Astrocyte of the cerebellum (primary cell): ENCODE measurements around the gene NAA35.

Experiments used
- DNase-seq: peaks from one replicate; pipeline ENCODE4 v3.0.0-alpha.2; 2011; ENCODE audit warnings: low read depth
- H3K4me3 ChIP-seq: 2 replicates; pipeline ENCODE4 v1.5.1; 2011; ENCODE audit warnings: mild to moderate bottlenecking, low read depth, low read length, moderate library complexity
- CTCF ChIP-seq: IDR thresholded peaks from 2 replicates; pipeline ENCODE4 v1.5.1; 2012; ENCODE audit warnings: low read length, low read depth, moderate library complexity, mild to moderate bottlenecking; ENCODE audit errors: missing control alignments
- in situ Hi-C: cut with HindIII; loops from 2 replicates; pipeline ENCODE4 v1.10.0; 2017; ENCODE audit warnings: low sequenced_read_pairs

NAA35 gene

GRCh38 chr9:86042199-86042978 is 101.4 kb downstream of the NAA35 start:
- no peak for DNase-seq
- no peak overlapping the region for H3K4me3 ChIP-seq
- in situ Hi-C loops, result no loop called here
- no peak for TF ChIP-seq CTCF

- no peak overlapping the region for H3K4me3 ChIP-seq
- in situ Hi-C loops, result no loop called here
- DNase-seq, result no peak
- TF ChIP-seq CTCF, result no peak
Observed at GRCh38 chr9:86043586-86043985, 102.6 kb downstream of the NAA35 start.

GRCh38 chr9:86043999-86044398 is 103.1 kb downstream of the NAA35 start:
- in situ Hi-C loops, result no loop called here
- H3K4me3 ChIP-seq, result no peak overlapping the region
- DNase-seq, result no peak
- no peak for TF ChIP-seq CTCF

GRCh38 chr9:86045654-86046053 is 104.7 kb downstream of the NAA35 start:
- no peak overlapping the region for H3K4me3 ChIP-seq
- in situ Hi-C loops, result no loop called here
- no peak for DNase-seq
- TF ChIP-seq CTCF, result no peak

GRCh38 chr9:86046071-86046636 is 105.2 kb downstream of the NAA35 start:
- TF ChIP-seq CTCF, result no peak
- in situ Hi-C loops, result no loop called here
- no peak overlapping the region for H3K4me3 ChIP-seq
- DNase-seq, result no peak

- no peak for DNase-seq
- in situ Hi-C loops, result no loop called here
- no peak overlapping the region for H3K4me3 ChIP-seq
- TF ChIP-seq CTCF, result no peak
Observed at GRCh38 chr9:86046930-86047341, 106.0 kb downstream of the NAA35 start.
